K562 (cell line): ENCODE data around the gene S100A3. TPM values are rescaled to one million over a fixed set of nuclear protein-coding genes. Genes with fewer than 3 reads are reported as not detected.
A peak's percentile ranks its signal among the peaks of the same experiment; 100 is the strongest.

Experiments
- ATAC-seq: fragments of 200-7000 bp; cut with Tn5 transposase; 3 replicates; pipeline ENCODE4 v1.9.1; 2020; ENCODE audit warnings: moderate library complexity
- BruUV-seq: library from RNA; stranded (reverse); fragments of 400-500 nt; replicated peaks from 2 replicates; lab custom pipeline; 2021; lab: Mats Ljungman, UMichigan
- CTCF ChIA-PET: fragments of 300-600 bp; formaldehyde crosslinking; extraction: SDS; loops from one replicate; lab custom pipeline; 2021; ENCODE audit warnings: low intra/inter-chr PET ratio; lab: Yijun Ruan, JAX
- POLR2A ChIA-PET: fragments of 300-600, 350-650 bp; sonication (Branson Sonifier 250); formaldehyde crosslinking; extraction: SDS; loops from one replicate; lab custom pipeline; 2021; ENCODE audit warnings: antibody characterized with exemption, inconsistent platforms; lab: Yijun Ruan, JAX
- DNase-seq, 4 experiments: peaks; one replicate each; pipeline versions ENCODE4 v3.0.0 to v3.0.0-alpha.2; 2011 to 2018; ENCODE audit warnings: low spot score in 3 of 4, mixed read lengths in 3 of 4; ENCODE audit errors: extremely low read depth in 1 of 4
- FAIRE-seq: peaks from 2 replicates; lab custom pipeline; 2011; peaks lifted over from hg19 to GRCh38; lab: Jason Lieb, UNC
- H2AFZ ChIP-seq: 2 replicates; pipeline ENCODE4 v1.6.0; 2011; ENCODE audit warnings: low read depth, low read length, control low read depth, inconsistent platforms
- H3K27ac ChIP-seq: fragments of 200-600 bp; 3 replicates; pipeline ENCODE4 v1.8.0; 2011; ENCODE audit warnings: low read depth, mild to moderate bottlenecking, control low read depth, inconsistent platforms, low read length, moderate library complexity, mixed read lengths; ENCODE audit errors: extremely low read depth
- H3K27me3 ChIP-seq, 2 experiments: fragments of 300-600 bp in 1 of 2; 2 replicates in 1 of 2; 3 replicates in 1 of 2; pipeline versions ENCODE4 v1.6.0 to v1.8.0; 2011; ENCODE audit warnings: inconsistent platforms in 2 of 2, low read length in 2 of 2, mild to moderate bottlenecking in 1 of 2, mixed read lengths in 1 of 2, moderate library complexity in 1 of 2; ENCODE audit not compliant: control insufficient read depth in 2 of 2, insufficient read depth in 2 of 2
- H3K36me3 ChIP-seq: fragments of 300-600 bp; 3 replicates; pipeline ENCODE4 v1.8.0; 2011; ENCODE audit warnings: mild to moderate bottlenecking, low read length, inconsistent platforms; ENCODE audit not compliant: control insufficient read depth, insufficient read depth
- H3K4me1 ChIP-seq, 2 experiments: fragments of 200-600 bp in 1 of 2; replicated peaks in 1 of 2; 2 replicates in 1 of 2; 3 replicates in 1 of 2; pipeline versions ENCODE4 v1.5.1 to v1.8.0; 2011; ENCODE audit warnings: inconsistent platforms in 2 of 2, low read length in 2 of 2, mild to moderate bottlenecking in 1 of 2, mixed read lengths in 1 of 2, moderate library complexity in 1 of 2; ENCODE audit not compliant: control insufficient read depth in 2 of 2, insufficient read depth in 2 of 2
- H3K4me2 ChIP-seq: 2 replicates; pipeline ENCODE4 v1.6.1; 2011; ENCODE audit warnings: low read length, control low read depth, inconsistent platforms, mixed read lengths; ENCODE audit not compliant: insufficient read depth
- H3K4me3 ChIP-seq: fragments of 200-600 bp; sonication (generic), shearing (Covaris generic); 2 replicates; pipeline ENCODE4 v1.5.1; 2016; ENCODE audit warnings: control low read depth, inconsistent platforms
- H3K79me2 ChIP-seq: fragments of 200-600 bp; 3 replicates; pipeline ENCODE4 v1.8.0; 2011; ENCODE audit warnings: low read length, inconsistent platforms; ENCODE audit not compliant: control insufficient read depth, insufficient read depth
- H3K9ac ChIP-seq, 2 experiments: 2 replicates each; pipeline versions ENCODE4 v1.6.0 to v1.6.1; 2011; ENCODE audit warnings: low read depth in 2 of 2, low read length in 2 of 2, control low read depth in 1 of 2, inconsistent platforms in 1 of 2, mild to moderate bottlenecking in 1 of 2, mixed read lengths in 1 of 2; ENCODE audit not compliant: insufficient read depth in 1 of 2
- H3K9me1 ChIP-seq: one replicate; pipeline ENCODE4 v1.6.0; 2011; ENCODE audit warnings: inconsistent platforms, mild to moderate bottlenecking, low read length, moderate library complexity; ENCODE audit not compliant: control insufficient read depth, insufficient read depth
- H3K9me3 ChIP-seq: replicated peaks from 2 replicates; pipeline ENCODE4 v1.5.1; 2011; ENCODE audit warnings: low read depth, low read length, inconsistent platforms; ENCODE audit not compliant: control insufficient read depth, insufficient read depth
- H4K20me1 ChIP-seq: replicated peaks from 2 replicates; pipeline ENCODE4 v1.6.1; 2011; ENCODE audit warnings: low read length, inconsistent platforms, mixed read lengths; ENCODE audit not compliant: control insufficient read depth, insufficient read depth
- ATF7 ChIP-seq: fragments of 450-650 bp; IDR thresholded peaks from 2 replicates; pipeline ENCODE4 v1.7.1; 2014; ENCODE audit warnings: mild to moderate bottlenecking, moderate library complexity
- CBFA2T2 ChIP-seq: fragments of 450-650 bp; conservative IDR thresholded peaks from 2 replicates; pipeline ENCODE4 v1.6.1; 2017; ENCODE audit warnings: mild to moderate bottlenecking
- CEBPB ChIP-seq: fragments of 450-650 bp; IDR thresholded peaks from 2 replicates; pipeline ENCODE4 v1.6.1; 2016; ENCODE audit warnings: missing genetic modification characterization, missing compliant biosample characterization
- CEBPG ChIP-seq, 3 experiments: fragments of 200-800 bp in 1 of 3; sonication (Bioruptor generic) in 1 of 3; sonication (generic) in 1 of 3; formaldehyde crosslinking in 1 of 3; IDR thresholded peaks in 2 of 3; conservative IDR thresholded peaks in 1 of 3; 2 replicates each; pipeline versions ENCODE4 v1.6.1 to v1.8.0; 2016 to 2022; ENCODE audit warnings: missing compliant biosample characterization in 2 of 3, missing genetic modification characterization in 2 of 3, mild to moderate bottlenecking in 1 of 3, missing genetic modification reagents in 1 of 3
- CSDE1 ChIP-seq, 2 experiments: fragments of 450-650 bp; IDR thresholded peaks; 2 replicates each; pipeline ENCODE4 v1.6.1; 2016; ENCODE audit warnings: mild to moderate bottlenecking in 1 of 2
- ELF2 ChIP-seq: fragments of 250-450 bp; sonication (Bioruptor Pico); IDR thresholded peaks from 2 replicates; pipeline ENCODE4 v1.5.0; 2021; ENCODE audit warnings: mild to moderate bottlenecking
- GTF2A2 ChIP-seq: IDR thresholded peaks from 2 replicates; pipeline ENCODE4 v1.6.1; 2016; ENCODE audit warnings: mild to moderate bottlenecking, missing genetic modification characterization, missing compliant biosample characterization
- MAZ ChIP-seq, 2 experiments: fragments of 450-650 bp in 1 of 2; sonication (generic) in 1 of 2; formaldehyde crosslinking; IDR thresholded peaks in 1 of 2; conservative IDR thresholded peaks in 1 of 2; 2 replicates each; pipeline versions ENCODE4 v1.4.0 to v1.5.0; 2020; ENCODE audit warnings: mild to moderate bottlenecking in 1 of 2, missing genetic modification reagents in 1 of 2
- NRF1 ChIP-seq, 2 experiments: fragments of 450-650 bp; IDR thresholded peaks in 1 of 2; conservative IDR thresholded peaks in 1 of 2; 2 replicates each; pipeline ENCODE4 v1.6.1; 2014; ENCODE audit warnings: mild to moderate bottlenecking in 2 of 2
- RBFOX2 ChIP-seq: fragments of 200-400 bp; formaldehyde crosslinking; IDR thresholded peaks from 2 replicates; pipeline ENCODE4 v1.6.1; 2017; ENCODE audit warnings: low read depth, mild to moderate bottlenecking, low read length, moderate library complexity
- RHOXF2B ChIP-seq: fragments of 250-450 bp; sonication (Bioruptor Pico); conservative IDR thresholded peaks from 2 replicates; pipeline ENCODE4 v1.5.1; 2021
- SMARCB1 ChIP-seq: IDR thresholded peaks from 2 replicates; pipeline ENCODE4 v1.6.1; 2011; ENCODE audit warnings: improper control_type of control experiment, low read depth; ENCODE audit not compliant: insufficient read length
- SUPT5H ChIP-seq: fragments of 450-650 bp; IDR thresholded peaks from 2 replicates; pipeline ENCODE4 v1.6.1; 2016
- THRA ChIP-seq: fragments of 450-650 bp; IDR thresholded peaks from 2 replicates; pipeline ENCODE4 v1.6.1; 2017; ENCODE audit warnings: mild to moderate bottlenecking, moderate library complexity
- ZNF184 ChIP-seq: sonication (generic); formaldehyde crosslinking; IDR thresholded peaks from 2 replicates; pipeline ENCODE4 v1.5.0; 2020; ENCODE audit warnings: missing genetic modification reagents
- ZNF436 ChIP-seq: fragments of 250-450, 450-650 bp; sonication (Bioruptor Pico); formaldehyde crosslinking; IDR thresholded peaks from 2 replicates; pipeline ENCODE4 v1.7.0; 2020; ENCODE audit warnings: mild to moderate bottlenecking
- WGBS: fragments of 100-300 bp; shearing (Covaris generic); methylation state at CpG from one replicate; pipeline ENCODE4 v1.1.6; 2016; ENCODE audit warnings: low coverage, mixed read lengths; ENCODE audit not compliant: insufficient coverage; ENCODE audit errors: missing lambda C conversion rate; 5-methylcytosine and 5-hydroxymethylcytosine counted together
- in situ Hi-C: fragments of 300-500 bp; cut with MboI; formaldehyde crosslinking; loops from 4 replicates; pipeline ENCODE4 v1.15.0; 2018; ENCODE audit warnings: inconsistent platforms, mixed read lengths
- intact Hi-C: fragments of 100-400 bp; cut with micrococcal nuclease; formaldehyde crosslinking; loops from 2 replicates; pipeline ENCODE4 v1.14.2; 2022
- polyA plus RNA-seq, 8 experiments: library from polyadenylated mRNA; depleted of rRNA in 4 of 8; stranded (reverse) in 5 of 8; unstranded in 3 of 8; fragments of >200 nt; fragmentation: Nextera tagmentation in 2 of 8; fragmentation: Illumina TruSeq in 1 of 8; extraction: Ambion mirVana in 2 of 8; extraction: Trizol in 1 of 8; gene quantifications; 2 replicates each; pipeline versions ENCODE4 v1.2.1 to v1.2.3, GENCODE V29; 2011 to 2014; ENCODE audit warnings: inconsistent platforms in 1 of 8, missing spikeins in 1 of 8
- total RNA-seq, 7 experiments: library from RNA; depleted of rRNA in 6 of 7; stranded (reverse); fragments of >200 nt in 6 of 7; fragmentation: Illumina TruSeq in 2 of 7; extraction: Trizol in 2 of 7; gene quantifications; 2 replicates each; pipeline versions ENCODE4 v1.2.1 to v1.2.3, GENCODE V29; 2011 to 2021; ENCODE audit warnings: low replicate concordance in 1 of 7
- TF ChIP-seq, protein P1 (sequence below): fragments of 250-450 bp; sonication (Bioruptor Pico); IDR thresholded peaks from 2 replicates; pipeline ENCODE4 v1.4.0; 2020

S100A3 gene
- total and polyA plus RNA-seq, 9 of the 15 experiments (the other 6 are each of a cell fraction or from before 2014, with no cell fraction given): 0.08 to 1.7 (median 0.18) TPM; not detected in 4

GRCh38 chr1:153515504-153516394 is 33.3 kb downstream of the S100A3 start:
- no peaks in the 10 kb centered on the region for H3K79me2 ChIP-seq
- H4K20me1 ChIP-seq: no peaks in the 10 kb centered on the region
- H3K36me3 ChIP-seq: no peaks in the 10 kb centered on the region
- ChIA-PET POLR2A (interaction anchor here (0.6 to 2.9 kb wide), 11 partner anchors 10 to 458 kb away, joined by 3 to 15 read pairs (median 3); partner anchors contain the start of genes CHTOP and S100A13), CTCF (no interaction called here)
- H3K27me3 ChIP-seq: no peaks in the 10 kb centered on the region
- peak overlapping the region; percentile 86 for H2AFZ ChIP-seq
- no peak overlapping the region for H3K27ac ChIP-seq
- peak; percentile 93 for ATAC-seq
- H3K4me1 ChIP-seq: peaks cover 11 to 19% of the 10 kb centered on the region in 2 experiments; a peak in 3 of 5 replicates
- no TSS peak for BruUV-seq
- peak; percentile 75 for FAIRE-seq
- no peaks in the 10 kb centered on the region for H3K9me3 ChIP-seq
- WGBS: 30% methylated on average over 8 of the region's 8 CpGs
- intact Hi-C loops (loop anchor here (10.0 kb wide), 1 partner anchor 259 kb away; the partner anchor contains the start of gene SLC27A3), in situ Hi-C loops (loop anchor here (5.0 to 10.0 kb wide), 2 partner anchors 49 to 252 kb away; partner anchors contain the start of gene S100A2)
- H3K4me3 ChIP-seq: no peak overlapping the region
- DNase-seq: peak in 3 of 4 experiments; percentile 43 to 57 (median 49)
- H3K4me2 ChIP-seq: peak overlapping the region; percentile 56; the same call in 1 of the 2 replicates
- H3K9ac ChIP-seq: peak overlapping the region in 1 of 2 experiments; percentile 28; a peak in 1 of 4 replicates
- no peaks in the 10 kb centered on the region for H3K9me1 ChIP-seq
- TF ChIP-seq, protein P1, sequence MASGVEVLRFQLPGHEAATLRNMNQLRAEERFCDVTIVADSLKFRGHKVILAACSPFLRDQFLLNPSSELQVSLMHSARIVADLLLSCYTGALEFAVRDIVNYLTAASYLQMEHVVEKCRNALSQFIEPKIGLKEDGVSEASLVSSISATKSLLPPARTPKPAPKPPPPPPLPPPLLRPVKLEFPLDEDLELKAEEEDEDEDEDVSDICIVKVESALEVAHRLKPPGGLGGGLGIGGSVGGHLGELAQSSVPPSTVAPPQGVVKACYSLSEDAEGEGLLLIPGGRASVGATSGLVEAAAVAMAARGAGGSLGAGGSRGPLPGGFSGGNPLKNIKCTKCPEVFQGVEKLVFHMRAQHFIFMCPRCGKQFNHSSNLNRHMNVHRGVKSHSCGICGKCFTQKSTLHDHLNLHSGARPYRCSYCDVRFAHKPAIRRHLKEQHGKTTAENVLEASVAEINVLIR: no peak
- TF ChIP-seq MAZ (CRISPR knock-in tag; conservative IDR thresholded peaks at IDR 0.05 in 1 of 2, IDR thresholded peaks at IDR 0.05 in 1 of 2) (peak in 1 of 2 experiments; percentile 56; a peak in 1 of 4 replicates), RBFOX2 (no peak), CSDE1 (IDR thresholded peaks at IDR 0.05) (no peak), SUPT5H (no peak), NRF1 (conservative IDR thresholded peaks at IDR 0.05 in 1 of 2, IDR thresholded peaks at IDR 0.05 in 1 of 2) (peak in 1 of 2 experiments; percentile 22; a peak in 1 of 4 replicates), ZNF436 (no peak), ATF7 (peak; percentile 13; the same call in 1 of the 2 replicates), ELF2 (CRISPR knock-in tag) (no peak), CEBPB (peak; percentile 96), THRA (no peak), RHOXF2B (no peak), ZNF184 (CRISPR knock-in tag) (peak; percentile 81; the same call in 1 of the 2 replicates), CBFA2T2 (no peak), GTF2A2 (tag) (no peak), SMARCB1 (no peak), CEBPG (CRISPR knock-in tag; IDR thresholded peaks at IDR 0.05) (peak; percentile 68), CEBPG (tag; conservative IDR thresholded peaks at IDR 0.05 in 1 of 2, IDR thresholded peaks at IDR 0.05 in 1 of 2) (peak; percentile 59 to 75; a peak in 3 of 4 replicates)
